ELF-1 (cell line): Measurements from ENCODE around the gene CDO1.

ENCODE experiments used
- DNase-seq: peaks from one replicate; pipeline ENCODE4 v3.0.0-alpha.2; 2016; ENCODE audit warnings: low read depth, low spot score

The CDO1 gene

GRCh38 chr5:115816226-115817081 lies at the start of gene CDO1:
Gene CDO1, minus strand, starts transcription at chr5:115816659. Its CDS starts 262 bp downstream, at chr5:115816397.
- DNase-seq: peak; percentile 75

GRCh38 chr5:115859378-115859777 lies 42.9 kb upstream of the CDO1 start:
- DNase-seq: no peak

GRCh38 chr5:115858396-115858795 lies 41.9 kb upstream of the CDO1 start:
- no peak for DNase-seq

- DNase-seq: no peak
These were observed 41.3 kb upstream of the CDO1 start for GRCh38 chr5:115857626-115858349.

- no peak for DNase-seq
These were observed 40.6 kb upstream of the CDO1 start for GRCh38 chr5:115857057-115857479.

GRCh38 chr5:115855959-115856358 lies 39.5 kb upstream of the CDO1 start:
- no peak for DNase-seq

- DNase-seq: no peak
These were observed 37.7 kb upstream of the CDO1 start for GRCh38 chr5:115854139-115854538.

- DNase-seq: no peak
These were observed 34.4 kb upstream of the CDO1 start for GRCh38 chr5:115850744-115851416.

- no peak for DNase-seq
These were observed 32.9 kb upstream of the CDO1 start for GRCh38 chr5:115849258-115849798.

GRCh38 chr5:115847290-115847689 lies 30.8 kb upstream of the CDO1 start:
- DNase-seq: no peak

- no peak for DNase-seq
These were observed 27.9 kb upstream of the CDO1 start for GRCh38 chr5:115844321-115844817.

GRCh38 chr5:115843444-115844130 lies 27.1 kb upstream of the CDO1 start:
- no peak for DNase-seq

- no peak for DNase-seq
These were observed 26.5 kb upstream of the CDO1 start for GRCh38 chr5:115842952-115843351.

GRCh38 chr5:115842089-115842935 lies 25.9 kb upstream of the CDO1 start:
- peak; percentile 78 for DNase-seq

- DNase-seq: peak; percentile 94
These were observed 25.1 kb upstream of the CDO1 start, which contains the start of the genes AP3S1 and ATG12 for GRCh38 chr5:115841382-115842088. Gene AP3S1, plus strand, starts transcription at chr5:115841935. Its CDS starts 103 bp downstream, at chr5:115842038. Gene ATG12, minus strand, starts transcription at chr5:115841565. Its CDS starts 13 bp downstream, at chr5:115841552.

GRCh38 chr5:115840873-115841272 lies 24.4 kb upstream of the CDO1 start:
- no peak for DNase-seq

- peak; percentile 22 for DNase-seq
These were observed 22.5 kb upstream of the CDO1 start for GRCh38 chr5:115838885-115839518.

GRCh38 chr5:115835481-115835880 lies 19.0 kb upstream of the CDO1 start:
- no peak for DNase-seq
